Subcutaneous adipose tissue (tissue), 4 donors: Measurements from ENCODE around the gene TMEM223. TPM values are rescaled to one million over a fixed set of nuclear protein-coding genes. Genes with fewer than 3 reads are reported as not detected.

Experiments
- CTCF ChIP-seq: fragments of 450-650 bp; IDR thresholded peaks from one replicate; pipeline ENCODE4 v1.5.1; 2016; ENCODE audit warnings: low read depth, mild to moderate bottlenecking, control low read depth, antibody characterized with exemption, moderate library complexity
- small RNA-seq: library from RNA; depleted of rRNA; stranded (forward); fragments of <200 nt; gene quantifications from one replicate; pipeline ENCODE3, GENCODE V24; 2016
- total RNA-seq, 4 donors: library from RNA; depleted of rRNA; stranded (reverse); fragments of >200 nt; gene quantifications; one replicate each; pipeline ENCODE4 v1.1.0, GENCODE V29; 2016

The TMEM223 gene
- total RNA-seq, 4 donors from 2014 or later = 14.5 to 22.6 (median 19.3) TPM

DNA sequence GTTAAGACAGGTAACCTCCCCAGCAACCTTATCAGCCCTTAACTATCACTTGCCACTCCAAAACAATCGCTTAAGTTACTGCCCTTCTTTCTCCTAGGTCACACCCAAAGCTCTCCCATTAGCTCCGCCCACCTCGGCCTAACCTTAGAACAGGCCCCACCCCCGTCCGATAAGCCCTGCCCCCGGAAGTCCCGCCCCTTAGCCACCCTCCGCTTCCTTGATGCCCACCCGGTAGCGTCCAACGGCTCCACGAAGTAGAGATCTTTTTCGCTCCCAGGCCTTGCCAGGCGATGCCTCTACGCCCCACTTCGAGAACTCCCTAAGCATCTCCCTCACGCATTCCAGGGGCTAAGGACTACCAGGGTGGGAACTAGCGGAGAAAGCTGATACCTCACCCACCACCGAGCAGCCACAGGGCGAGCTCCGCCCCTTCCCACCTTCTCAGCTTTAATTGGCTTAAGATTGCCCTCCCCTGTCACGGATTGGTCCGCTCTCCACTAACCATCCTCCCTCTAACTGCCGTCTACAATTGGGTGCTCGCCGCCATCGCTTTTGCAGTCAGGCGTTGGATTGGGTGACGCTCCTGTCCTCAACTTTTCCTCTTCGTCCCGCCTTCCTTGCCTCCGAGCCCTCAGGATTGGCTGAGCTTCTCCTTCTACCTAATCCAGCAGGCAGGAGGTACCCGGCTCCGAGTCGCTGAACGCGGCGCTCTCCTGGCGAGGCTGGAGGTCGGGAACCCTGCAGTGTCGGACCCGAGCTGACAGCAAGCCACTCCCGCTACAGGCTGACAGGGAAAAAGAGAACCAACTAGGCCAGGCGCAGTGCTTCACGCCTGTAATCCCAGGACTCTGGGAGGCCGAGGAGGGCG, 37.8 kb downstream of the TMEM223 start, which contains the start of gene ZBTB3:
TSS of gene ZBTB3 (minus strand) at position 425 of the 868 bp plus-strand sequence. CDS start 496 bp downstream, outside the sequence.
- no peak for TF ChIP-seq CTCF

GRCh38 chr11:62752994-62753735, 38.6 kb downstream of the TMEM223 start:
- TF ChIP-seq CTCF = no peak

- no peak for TF ChIP-seq CTCF
Measured at GRCh38 chr11:62752177-62752785, 39.5 kb downstream of the TMEM223 start.

DNA sequence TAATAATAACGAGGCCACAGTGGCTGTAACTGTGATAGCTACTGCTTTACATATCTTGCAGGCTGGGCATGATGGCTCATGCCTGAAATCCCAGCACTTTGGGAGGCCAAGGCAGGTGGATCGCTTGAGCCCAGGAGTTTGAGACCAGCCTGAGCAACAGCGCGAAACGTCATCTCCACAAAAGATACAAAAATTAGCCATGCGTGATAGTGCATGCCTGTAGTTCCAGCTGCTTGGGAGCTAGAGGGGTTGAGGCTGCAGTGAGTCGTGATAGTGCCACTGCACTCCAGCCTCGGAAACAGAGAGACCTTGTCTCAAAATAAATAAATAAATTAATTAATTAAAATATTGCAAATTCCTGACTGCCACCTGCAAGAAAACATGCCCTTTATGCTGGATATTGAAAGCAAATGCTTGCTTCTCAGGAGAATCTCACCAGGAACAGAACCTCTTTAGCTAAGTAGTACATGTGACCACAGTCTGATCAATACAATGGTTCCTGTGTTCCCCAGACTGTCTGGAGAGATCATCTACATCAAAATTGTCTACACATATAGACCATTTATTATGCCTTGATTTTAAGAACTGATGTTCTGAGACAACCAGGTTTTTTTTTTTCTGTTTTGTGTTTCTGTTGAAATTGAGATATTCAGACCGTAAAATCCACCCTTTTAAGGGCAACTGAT, 44.2 kb downstream of the TMEM223 start:
- TF ChIP-seq CTCF = no peak

Small RNA genes lying within 50 kb of the gene (small RNA-seq; reads per million reads assigned to genes)
- not detected for gene MIR6514
- gene RNU6-118P = not detected

Other genes starting within 250 kb of the TMEM223 start
- gene AHNAK, start 245.2 kb downstream of the TMEM223 start, total RNA-seq = 1,000 to 10,000 TPM; 1,199 to 1,973 (median 1,368) TPM
- gene EEF1G, start 218.1 kb downstream of the TMEM223 start, total RNA-seq = 1,000 to 10,000 TPM in 3 of 4 donors, 100 to 1,000 TPM in 1; 650 to 1,310 (median 1,178) TPM
- 10 to 100 TPM in 1 of 4 donors, 1 to 10 TPM in 3; 3.4 to 13.4 (median 7.9) TPM for gene TUT1, start 200.5 kb downstream of the TMEM223 start, total RNA-seq
- 10 to 100 TPM; 50.9 to 87.4 (median 61.6) TPM for gene MTA2, start 190.1 kb downstream of the TMEM223 start, total RNA-seq
- 100 to 1,000 TPM in 1 of 4 donors, 10 to 100 TPM in 3; 22.2 to 130 (median 39.7) TPM for gene EML3, start 179.2 kb downstream of the TMEM223 start, total RNA-seq
- 10 to 100 TPM in 1 of 4 donors, 1 to 10 TPM in 3; 1.1 to 11.2 (median 5.5) TPM for gene ROM1, start 178.7 kb downstream of the TMEM223 start, total RNA-seq
- gene B3GAT3, start 170.0 kb downstream of the TMEM223 start, total RNA-seq = 10 to 100 TPM; 13.5 to 29.5 (median 24.2) TPM
- 100 to 1,000 TPM in 2 of 4 donors, 10 to 100 TPM in 2; 79.4 to 118 (median 104) TPM for gene GANAB, start 145.4 kb downstream of the TMEM223 start, total RNA-seq
- 10 to 100 TPM in 3 of 4 donors, 1 to 10 TPM in 1; 7.7 to 14.3 (median 11.3) TPM for gene INTS5, start 138.7 kb downstream of the TMEM223 start, total RNA-seq
- 10 to 100 TPM; 13.7 to 47.1 (median 35.9) TPM for gene C11orf98, start 126.8 kb downstream of the TMEM223 start, total RNA-seq
- 1 to 10 TPM; 2.4 to 9.6 (median 7.7) TPM for gene CSKMT, start 126.7 kb downstream of the TMEM223 start, total RNA-seq
- gene UQCC3, start 120.3 kb downstream of the TMEM223 start, total RNA-seq = 10 to 100 TPM in 1 of 4 donors, 1 to 10 TPM in 3; 4.2 to 10.9 (median 8.7) TPM
- gene LBHD1, start 119.7 kb downstream of the TMEM223 start, total RNA-seq = 10 to 100 TPM in 1 of 4 donors, 1 to 10 TPM in 3; 3.8 to 10.6 (median 5.5) TPM
- gene UBXN1, start 112.9 kb downstream of the TMEM223 start, total RNA-seq = 100 to 1,000 TPM; 113 to 235 (median 142) TPM
- 10 to 100 TPM; 17.3 to 42.2 (median 32.3) TPM for gene LRRN4CL, start 102.5 kb downstream of the TMEM223 start, total RNA-seq
- gene BSCL2, start 84.6 kb downstream of the TMEM223 start, total RNA-seq = 100 to 1,000 TPM in 1 of 4 donors, 10 to 100 TPM in 3; 44.5 to 106 (median 48.4) TPM
- under 1 TPM in 1 of 4 donors, not detected in 3; 0.88 TPM for gene GNG3, start 84.3 kb downstream of the TMEM223 start, total RNA-seq
- gene HNRNPUL2, start 64.5 kb downstream of the TMEM223 start, total RNA-seq = 10 to 100 TPM; 21.2 to 35.2 (median 29.3) TPM
- 10 to 100 TPM; 17.5 to 57.4 (median 20.3) TPM for gene TTC9C, start 63.5 kb downstream of the TMEM223 start, total RNA-seq
- gene ZBTB3, start 37.8 kb downstream of the TMEM223 start, total RNA-seq = 1 to 10 TPM; 3.9 to 7.7 (median 6.9) TPM
- 10 to 100 TPM; 46.9 to 75.8 (median 65.3) TPM for gene POLR2G, start 30.4 kb downstream of the TMEM223 start, total RNA-seq
- gene TAF6L, start 20.6 kb downstream of the TMEM223 start, total RNA-seq = 10 to 100 TPM; 12.1 to 25.8 (median 15.6) TPM
- gene TMEM179B, start 4.6 kb downstream of the TMEM223 start, total RNA-seq = 10 to 100 TPM; 37.7 to 74.0 (median 49.6) TPM
- 10 to 100 TPM; 51.2 to 68.8 (median 55.1) TPM for gene NXF1, start 13.4 kb upstream of the TMEM223 start, total RNA-seq
- 10 to 100 TPM; 21.2 to 38.8 (median 29.9) TPM for gene STX5, start 40.0 kb upstream of the TMEM223 start, total RNA-seq
- gene TEX54, start 40.8 kb upstream of the TMEM223 start, total RNA-seq = not detected
- 10 to 100 TPM; 23.8 to 41.6 (median 34.5) TPM for gene WDR74, start 47.6 kb upstream of the TMEM223 start, total RNA-seq
- gene SLC3A2, start 88.9 kb upstream of the TMEM223 start, total RNA-seq = 100 to 1,000 TPM; 104 to 163 (median 125) TPM
- gene CHRM1, start 129.4 kb upstream of the TMEM223 start, total RNA-seq = not detected
- not detected for gene SLC22A6, start 193.0 kb upstream of the TMEM223 start, total RNA-seq
- not detected for gene SLC22A8, start 223.8 kb upstream of the TMEM223 start, total RNA-seq